Gastroesophageal sphincter (tissue), 4 donors: Measurements from ENCODE around the gene LPCAT4. TPM values are rescaled to one million over a fixed set of nuclear protein-coding genes. Genes with fewer than 3 reads are reported as not detected.

Experiments used
- ATAC-seq: fragments of 150-250 bp; one replicate; pipeline ENCODE4 v1.9.1; 2016; ENCODE audit warnings: mild to moderate bottlenecking, moderate library complexity
- H3K27ac ChIP-seq, 4 donors: fragments of 200-600 bp; sonication (generic) in 3 of 4; 1 replicate in 3 of 4; 2 replicates in 1 of 4; pipeline ENCODE4 v1.5.1; 2016 to 2019
- H3K27me3 ChIP-seq: fragments of 200-600 bp; sonication (generic); one replicate; pipeline ENCODE4 v1.5.1; 2019
- H3K36me3 ChIP-seq, 2 donors: fragments of 200-600 bp; sonication (generic); one replicate each; pipeline ENCODE4 v1.5.1; 2019; ENCODE audit warnings: control low read depth in 1 of 2
- H3K4me1 ChIP-seq, 3 donors: fragments of 200-600 bp; sonication (generic); 1 replicate in 2 of 3; 2 replicates in 1 of 3; pipeline ENCODE4 v1.5.1; 2016 to 2019; ENCODE audit warnings: control low read depth in 2 of 3
- H3K4me3 ChIP-seq, 2 donors: fragments of 200-600 bp; sonication (generic); one replicate each; pipeline ENCODE4 v1.5.1; 2019; ENCODE audit warnings: mild to moderate bottlenecking in 1 of 2, moderate library complexity in 1 of 2
- H3K9me3 ChIP-seq, 3 donors: fragments of 200-600 bp; sonication (generic); one replicate each; pipeline ENCODE4 v1.5.1; 2017 to 2019; ENCODE audit warnings: control low read depth in 2 of 3
- CTCF ChIP-seq, 4 experiments: fragments of 200-600 bp in 2 of 4; fragments of 450-650 bp in 2 of 4; sonication (generic) in 1 of 4; IDR thresholded peaks; one replicate each; pipeline ENCODE4 v1.5.1; 2017 to 2019; ENCODE audit warnings: antibody characterized with exemption in 4 of 4, mild to moderate bottlenecking in 2 of 4, moderate library complexity in 2 of 4
- EP300 ChIP-seq: sonication (generic); formaldehyde crosslinking; IDR thresholded peaks from one replicate; pipeline ENCODE4 v1.6.1; 2017; ENCODE audit warnings: antibody characterized with exemption, mild to moderate bottlenecking
- POLR2A ChIP-seq, 2 donors: fragments of 450-650 bp; IDR thresholded peaks; one replicate each; pipeline ENCODE4 v1.6.1; 2017; ENCODE audit warnings: antibody characterized with exemption in 2 of 2, mild to moderate bottlenecking in 2 of 2, moderate library complexity in 1 of 2
- POLR2AphosphoS5 ChIP-seq: sonication (generic); formaldehyde crosslinking; IDR thresholded peaks from one replicate; pipeline ENCODE4 v1.6.1; 2017; ENCODE audit warnings: antibody characterized with exemption
- WGBS, 2 donors: methylation state at CpG; one replicate each; pipeline ENCODE4 v1.1.5; 2018; ENCODE audit warnings: low coverage in 1 of 2; 5-methylcytosine and 5-hydroxymethylcytosine counted together
- total RNA-seq, 4 donors: library from RNA; depleted of rRNA; stranded (reverse); fragments of >200 nt; gene quantifications; one replicate each; pipeline ENCODE4 v1.1.0, GENCODE V29; 2016

Gene LPCAT4
- total RNA-seq, 4 donors from 2014 or later = 6.8 to 13.5 (median 10.7) TPM

GRCh38 chr15:34362047-34362773 is 4.8 kb downstream of the LPCAT4 start:
- 83% methylated on average over 4 of the region's 10 CpGs; no CpG with 5 or more reads in 1 of the 2 donors for WGBS, 2 donors
- Histone ChIP-seq H3K27me3 (no peaks in the 10 kb centered on the region), H3K4me3 (no peak overlapping the region), H3K27ac (no peak overlapping the region), H3K4me1 (peaks cover 0 to 17% (median 7%) of the 10 kb centered on the region in 3 donors), H3K9me3 (no peaks in the 10 kb centered on the region), H3K36me3 (peaks cover 0 to 65% of the 10 kb centered on the region in 2 donors)
- ATAC-seq = no peak
- TF ChIP-seq POLR2AphosphoS5 (no peak), CTCF (IDR thresholded peaks at IDR 0.05) (no peak), EP300 (no peak), POLR2A (IDR thresholded peaks at IDR 0.05) (no peak)

GRCh38 chr15:34361278-34361677 is 5.7 kb downstream of the LPCAT4 start:
- TF ChIP-seq CTCF (IDR thresholded peaks at IDR 0.05) = no peak
- Histone ChIP-seq H3K9me3 (no peaks in the 10 kb centered on the region), H3K4me3 (no peak overlapping the region), H3K27ac (no peak overlapping the region), H3K36me3 (peaks cover 0 to 74% of the 10 kb centered on the region in 2 donors), H3K27me3 (no peaks in the 10 kb centered on the region), H3K4me1 (peaks cover 0 to 14% (median 7%) of the 10 kb centered on the region in 3 donors)
- no peak for ATAC-seq
- 100% methylated on average over 1 of the region's 7 CpGs; no CpG with 5 or more reads in 1 of the 2 donors for WGBS, 2 donors

GRCh38 chr15:34360298-34360697 is 6.7 kb downstream of the LPCAT4 start:
- no CpG with 5 or more reads among the region's 1 CpG for WGBS, 2 donors
- peaks cover 0 to 84% of the 10 kb centered on the region in 2 donors for H3K36me3 ChIP-seq

GRCh38 chr15:34359416-34359815 is 7.6 kb downstream of the LPCAT4 start:
- Histone ChIP-seq H3K4me1 (no peaks in the 10 kb centered on the region), H3K9me3 (no peaks in the 10 kb centered on the region), H3K4me3 (no peak overlapping the region), H3K27me3 (no peaks in the 10 kb centered on the region), H3K27ac (no peak overlapping the region), H3K36me3 (peaks cover 0 to 93% of the 10 kb centered on the region in 2 donors)
- WGBS, 2 donors = 80% methylated on average over 1 of the region's 3 CpGs; no CpG with 5 or more reads in 1 of the 2 donors
- no peak for ATAC-seq
- TF ChIP-seq POLR2A (IDR thresholded peaks at IDR 0.05) = no peak
- TF ChIP-seq EP300 = no peak
- TF ChIP-seq CTCF (IDR thresholded peaks at IDR 0.05) = no peak
- TF ChIP-seq POLR2AphosphoS5 = no peak

More at GRCh38 chr15:34360298-34360697, 6.7 kb downstream of the LPCAT4 start:
- H3K27me3 ChIP-seq = no peaks in the 10 kb centered on the region
- peaks cover 0 to 4% (median 0%) of the 10 kb centered on the region in 3 donors for H3K4me1 ChIP-seq
- no peaks in the 10 kb centered on the region for H3K9me3 ChIP-seq
- no peak overlapping the region for H3K4me3 ChIP-seq
- H3K27ac ChIP-seq = no peak overlapping the region
- TF ChIP-seq EP300 = no peak
- TF ChIP-seq POLR2A (IDR thresholded peaks at IDR 0.05) = no peak
- TF ChIP-seq CTCF (IDR thresholded peaks at IDR 0.05) = no peak
- no peak for TF ChIP-seq POLR2AphosphoS5
- no peak for ATAC-seq

- Histone ChIP-seq H3K36me3 (peaks cover 0 to 93% of the 10 kb centered on the region in 2 donors), H3K4me3 (no peak overlapping the region), H3K27me3 (no peaks in the 10 kb centered on the region), H3K4me1 (no peaks in the 10 kb centered on the region), H3K9me3 (no peaks in the 10 kb centered on the region), H3K27ac (no peak overlapping the region)
- 91 to 94% methylated on average over 2 to 4 of the region's 4 CpGs for WGBS, 2 donors
- no peak for TF ChIP-seq CTCF (IDR thresholded peaks at IDR 0.05)
- no peak for TF ChIP-seq POLR2A (IDR thresholded peaks at IDR 0.05)
- no peak for TF ChIP-seq POLR2AphosphoS5
- no peak for TF ChIP-seq EP300
- ATAC-seq = no peak
Observed at GRCh38 chr15:34358948-34359347, 8.0 kb downstream of the LPCAT4 start.
